ENCODE results near the gene MSTN.
"Not testable (repeated sequence)": the region's sequence is repeated elsewhere in the genome, so short reads cannot be mapped to it uniquely, and the experiment has no call there.

Gene MSTN

GRCh38 chr2:190043441-190043840 lies 19.1 kb downstream of the MSTN start:
- H3K4me1 Mint-ChIP-seq (ENCODE audit: low read depth): no peaks in the 10 kb centered on the region
- H3K27ac Mint-ChIP-seq: no peak overlapping the region
- no peaks in the 10 kb centered on the region for H3K36me3 Mint-ChIP-seq (ENCODE audit: low read depth)
- H3K9me3 Mint-ChIP-seq: no peaks in the 10 kb centered on the region
- H3K4me3 Mint-ChIP-seq: no peak overlapping the region
- H3K27me3 Mint-ChIP-seq: peaks cover 25% of the 10 kb centered on the region

GRCh38 chr2:190036071-190036470 lies 26.5 kb downstream of the MSTN start:
- H3K27ac Mint-ChIP-seq: no peak overlapping the region
- peaks cover 16% of the 10 kb centered on the region for H3K27me3 Mint-ChIP-seq
- H3K9me3 Mint-ChIP-seq: no peaks in the 10 kb centered on the region
- H3K4me3 Mint-ChIP-seq: no peak overlapping the region
- no peaks in the 10 kb centered on the region for H3K4me1 Mint-ChIP-seq (ENCODE audit: low read depth)
- H3K36me3 Mint-ChIP-seq (ENCODE audit: low read depth): no peaks in the 10 kb centered on the region

- peaks cover 17% of the 10 kb centered on the region for H3K27me3 Mint-ChIP-seq
- H3K36me3 Mint-ChIP-seq (ENCODE audit: low read depth); H3K27ac Mint-ChIP-seq; H3K4me3 Mint-ChIP-seq; H3K9me3 Mint-ChIP-seq; H3K4me1 Mint-ChIP-seq (ENCODE audit: low read depth): not testable (repeated sequence)
These were observed 28.1 kb downstream of the MSTN start for GRCh38 chr2:190034417-190034816.

GRCh38 chr2:190031969-190032618 lies 30.4 kb downstream of the MSTN start:
- no peak overlapping the region for H3K4me3 Mint-ChIP-seq

GRCh38 chr2:190023860-190024259 lies 38.7 kb downstream of the MSTN start:
- Mint-ChIP-seq H3K36me3 (ENCODE audit: low read depth) (no peaks in the 10 kb centered on the region), H3K4me3 (no peak overlapping the region), H3K9me3 (no peaks in the 10 kb centered on the region), H3K4me1 (ENCODE audit: low read depth) (no peaks in the 10 kb centered on the region), H3K27me3 (peaks cover 17% of the 10 kb centered on the region), H3K27ac (no peak overlapping the region)

More at GRCh38 chr2:190031969-190032618, 30.4 kb downstream of the MSTN start:
- Mint-ChIP-seq H3K9me3 (no peaks in the 10 kb centered on the region), H3K27me3 (peaks cover 17% of the 10 kb centered on the region), H3K27ac (no peak overlapping the region), H3K36me3 (ENCODE audit: low read depth) (no peaks in the 10 kb centered on the region), H3K4me1 (ENCODE audit: low read depth) (no peaks in the 10 kb centered on the region)

- peaks cover 19% of the 10 kb centered on the region for H3K9me3 Mint-ChIP-seq
These were observed 41.8 kb downstream of the MSTN start for GRCh38 chr2:190020720-190021119.

GRCh38 chr2:190017837-190018236 lies 44.7 kb downstream of the MSTN start:
- Mint-ChIP-seq H3K27ac (no peak overlapping the region), H3K9me3 (peaks cover 27% of the 10 kb centered on the region)

More at GRCh38 chr2:190020720-190021119, 41.8 kb downstream of the MSTN start:
- H3K36me3 Mint-ChIP-seq (ENCODE audit: low read depth): peaks cover 5% of the 10 kb centered on the region
- H3K4me3 Mint-ChIP-seq: no peak overlapping the region
- no peaks in the 10 kb centered on the region for H3K4me1 Mint-ChIP-seq (ENCODE audit: low read depth)
- H3K27me3 Mint-ChIP-seq: peaks cover 16% of the 10 kb centered on the region
- H3K27ac Mint-ChIP-seq: no peak overlapping the region

GRCh38 chr2:190015969-190016368 lies 46.6 kb downstream of the MSTN start:
- not testable (repeated sequence) for H3K27ac Mint-ChIP-seq; H3K36me3 Mint-ChIP-seq (ENCODE audit: low read depth); H3K4me1 Mint-ChIP-seq (ENCODE audit: low read depth); H3K4me3 Mint-ChIP-seq
- H3K9me3 Mint-ChIP-seq: peaks cover 27% of the 10 kb centered on the region
- H3K27me3 Mint-ChIP-seq: peaks cover 16% of the 10 kb centered on the region

More at GRCh38 chr2:190017837-190018236, 44.7 kb downstream of the MSTN start:
- Mint-ChIP-seq H3K27me3 (peaks cover 19% of the 10 kb centered on the region), H3K36me3 (ENCODE audit: low read depth) (peaks cover 9% of the 10 kb centered on the region), H3K4me1 (ENCODE audit: low read depth) (no peaks in the 10 kb centered on the region), H3K4me3 (no peak overlapping the region)

All from stimulated activated naive CD8-positive, alpha-beta T cell treated with anti-CD3 and anti-CD28 coated beads, Interleukin-15, Interleukin-2, amounts not matched to agents 100 ng/mL and 50 ng/mL, for 24 hours (primary cell).